Measurements from ENCODE around the gene ACOD1.
"Not testable (repeated sequence)": the region's sequence is repeated elsewhere in the genome, so short reads cannot be mapped to it uniquely, and the experiment has no call there.

The ACOD1 gene

GRCh38 chr13:76948149-76948548 is at the start of gene ACOD1:
ACOD1 (plus strand) TSS chr13:76948511; CDS start chr13:76948559, 48 bp downstream.
- DNase-seq: no peak

DNA sequence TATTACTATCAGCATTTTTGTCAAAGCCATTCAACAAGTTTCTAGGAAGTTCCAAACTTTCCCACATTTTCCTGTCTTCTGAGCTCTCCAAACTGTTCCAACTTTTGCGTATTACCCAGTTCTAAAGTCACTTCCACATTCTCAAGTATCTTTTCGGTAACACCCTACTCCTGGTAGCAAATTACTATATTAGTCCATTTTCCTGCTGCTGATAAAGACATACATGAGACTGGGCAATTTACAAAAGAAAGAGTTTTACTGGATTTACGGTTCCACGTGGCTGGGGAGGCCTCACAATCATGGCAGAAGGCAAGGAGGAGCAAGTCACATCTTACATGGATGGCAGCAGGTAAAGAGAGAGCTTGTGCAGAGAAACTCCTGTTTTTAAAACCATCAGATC is 49.2 kb upstream of the ACOD1 start:
- DNase-seq: not testable (repeated sequence)

GRCh38 chr13:76903544-76904162 is 44.7 kb upstream of the ACOD1 start:
- peak; percentile 76 for DNase-seq

- no peak for DNase-seq
Observed at GRCh38 chr13:76904507-76904906, 43.8 kb upstream of the ACOD1 start.

- no peak for DNase-seq
Observed at GRCh38 chr13:76912476-76912875, 35.8 kb upstream of the ACOD1 start.

DNA sequence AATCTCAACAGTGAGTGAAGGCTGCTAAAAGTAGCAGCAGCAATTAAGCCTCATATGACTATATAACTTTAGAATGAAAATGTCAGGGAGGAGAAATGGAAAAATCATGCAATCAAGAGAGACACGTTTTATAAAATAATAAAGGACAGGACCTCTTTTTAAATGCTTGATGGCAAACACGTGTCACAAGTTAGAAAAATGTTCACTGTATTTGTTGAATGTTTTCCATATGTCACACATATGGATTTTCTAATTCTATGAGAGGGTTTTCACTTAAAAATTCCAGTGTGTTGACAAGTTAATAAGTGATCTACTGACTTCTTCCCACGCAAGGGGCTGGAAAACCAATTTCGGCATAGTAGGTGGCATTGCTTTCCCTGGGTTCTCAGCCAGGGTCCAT is 34.4 kb upstream of the ACOD1 start:
- DNase-seq: no peak

- no peak for DNase-seq
Observed at GRCh38 chr13:76917095-76917494, 31.2 kb upstream of the ACOD1 start.

- not testable (repeated sequence) for DNase-seq
Observed at GRCh38 chr13:76917755-76918481, 30.4 kb upstream of the ACOD1 start.

- no peak for DNase-seq
Observed at GRCh38 chr13:76921516-76921915, 26.8 kb upstream of the ACOD1 start.

DNA sequence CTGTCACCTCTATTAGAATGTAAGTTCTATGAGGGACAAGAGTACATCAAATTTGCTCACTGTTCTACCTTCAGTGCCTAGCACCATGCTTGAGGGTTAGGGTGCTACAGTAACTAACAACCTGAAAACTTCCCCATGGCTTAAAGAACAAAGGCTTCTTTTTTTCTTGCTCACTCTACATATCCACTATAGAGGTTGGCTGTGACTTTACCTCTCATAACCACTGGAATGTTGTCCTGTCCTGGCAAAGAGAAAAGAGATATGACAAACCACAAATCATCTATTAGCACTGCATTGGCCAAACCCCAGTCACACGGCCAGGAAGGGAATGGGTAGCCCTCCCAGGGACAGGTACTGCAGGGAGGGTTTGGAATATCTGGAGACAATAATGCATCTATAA is 23.2 kb upstream of the ACOD1 start:
- DNase-seq: no peak

GRCh38 chr13:76927955-76928354 is 20.4 kb upstream of the ACOD1 start:
- no peak for DNase-seq

DNA sequence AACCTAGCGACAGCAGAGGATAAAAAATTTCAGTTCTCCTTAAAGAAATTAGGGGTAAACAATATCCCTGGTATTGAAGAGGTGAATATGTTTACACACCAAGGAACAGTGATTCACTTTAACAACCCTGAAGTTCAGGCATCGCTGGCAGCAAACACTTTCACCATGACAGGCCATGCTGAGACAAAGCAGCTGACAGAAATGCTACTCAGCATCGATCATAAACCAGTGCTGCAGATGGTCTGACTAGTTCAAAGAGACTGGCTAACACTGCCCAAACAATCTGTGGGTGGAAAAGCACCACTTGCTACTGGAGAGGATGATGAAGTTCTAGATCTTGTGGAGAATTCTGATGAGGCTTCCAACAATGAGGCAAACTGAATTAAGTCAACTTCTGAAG is 19.9 kb upstream of the ACOD1 start:
- DNase-seq: no peak

- no peak for DNase-seq
Observed at GRCh38 chr13:76929320-76929719, 19.0 kb upstream of the ACOD1 start.

- no peak for DNase-seq
Observed at GRCh38 chr13:76929851-76930374, 18.4 kb upstream of the ACOD1 start.

DNA sequence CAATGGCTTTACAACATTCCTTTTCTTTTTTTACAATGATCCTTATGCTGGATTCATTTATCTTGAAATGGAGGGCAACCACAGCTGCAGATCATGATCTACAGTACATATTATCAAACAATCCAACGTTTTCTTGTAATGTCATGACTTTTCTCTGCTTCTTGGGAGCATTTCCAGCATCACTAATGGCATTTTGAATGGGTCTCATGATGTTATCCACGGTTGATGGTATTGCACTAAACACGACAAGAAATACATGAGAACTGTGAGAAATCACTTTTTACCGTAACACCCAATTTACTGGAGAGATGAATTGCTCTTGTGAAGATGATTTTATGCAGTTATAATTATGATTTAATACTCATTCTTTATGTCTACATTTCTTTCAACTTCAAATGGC is 16.2 kb upstream of the ACOD1 start:
- DNase-seq: no peak

GRCh38 chr13:76934671-76935070 is 13.6 kb upstream of the ACOD1 start:
- DNase-seq: no peak

DNA sequence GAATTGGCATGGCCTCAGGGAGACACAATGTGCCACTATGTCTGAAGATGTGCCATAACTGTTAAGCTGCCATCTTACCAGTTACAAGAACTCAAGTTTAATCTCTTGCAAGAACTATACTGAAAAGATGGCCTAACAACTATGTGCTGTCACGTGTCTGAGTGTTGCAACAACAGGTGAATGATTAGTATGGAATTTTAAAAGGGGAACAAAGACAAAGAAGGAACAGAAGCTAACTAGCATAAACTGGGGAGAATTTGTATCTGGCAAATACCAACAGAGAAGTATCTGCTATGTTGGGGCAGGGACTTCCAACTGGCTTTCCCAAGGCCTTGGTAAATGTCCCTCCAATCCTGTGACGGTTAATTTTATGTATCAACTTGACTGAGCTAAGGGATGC is 11.5 kb upstream of the ACOD1 start:
- no peak for DNase-seq

DNA sequence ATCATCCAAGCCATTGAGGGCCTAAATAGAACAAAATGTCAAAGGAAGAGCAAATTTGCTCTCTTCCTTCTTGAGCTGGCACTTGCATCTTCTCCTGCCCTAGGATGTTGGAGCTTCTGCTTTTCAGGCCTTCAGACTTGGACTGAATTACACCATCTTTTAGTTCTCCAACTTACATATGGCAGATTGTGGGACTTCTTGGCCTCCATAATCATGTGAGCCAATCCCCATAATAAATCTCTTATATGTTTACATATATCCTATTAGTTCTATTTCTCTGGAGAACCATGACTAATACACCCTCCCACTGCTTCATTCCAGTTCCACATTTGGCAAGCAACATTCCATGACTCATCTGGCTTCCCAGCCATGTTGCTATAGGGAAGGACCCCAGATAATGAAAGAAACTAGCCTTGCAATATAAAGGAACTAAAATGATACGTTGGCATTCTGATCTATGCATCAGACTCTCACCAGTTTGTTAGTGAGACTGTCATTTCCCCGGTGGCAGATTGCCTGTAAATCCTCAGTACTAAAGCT is 11.0 kb upstream of the ACOD1 start:
- DNase-seq: no peak

- no peak for DNase-seq
Observed at GRCh38 chr13:76939215-76939614, 9.1 kb upstream of the ACOD1 start.

DNA sequence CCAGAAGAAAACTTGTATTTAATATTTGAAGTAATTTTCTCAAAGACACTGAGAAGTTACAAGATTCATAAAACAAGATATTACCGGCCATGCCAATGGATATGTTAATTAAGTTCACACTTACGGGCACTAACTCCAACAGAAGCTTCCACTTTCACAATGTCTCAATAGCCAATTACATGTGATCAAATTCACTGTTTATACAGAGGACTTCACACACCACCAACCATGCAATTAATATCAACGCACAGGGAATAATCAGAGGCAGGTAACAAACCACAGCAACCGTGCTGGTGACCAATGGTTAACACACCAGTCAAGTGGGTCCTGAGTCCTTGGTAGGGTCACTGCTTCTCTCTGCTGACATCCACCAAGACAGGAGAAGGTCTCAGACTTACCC is 5.9 kb upstream of the ACOD1 start:
- no peak for DNase-seq

GRCh38 chr13:76943646-76944045 is 4.7 kb upstream of the ACOD1 start:
- no peak for DNase-seq

DNA sequence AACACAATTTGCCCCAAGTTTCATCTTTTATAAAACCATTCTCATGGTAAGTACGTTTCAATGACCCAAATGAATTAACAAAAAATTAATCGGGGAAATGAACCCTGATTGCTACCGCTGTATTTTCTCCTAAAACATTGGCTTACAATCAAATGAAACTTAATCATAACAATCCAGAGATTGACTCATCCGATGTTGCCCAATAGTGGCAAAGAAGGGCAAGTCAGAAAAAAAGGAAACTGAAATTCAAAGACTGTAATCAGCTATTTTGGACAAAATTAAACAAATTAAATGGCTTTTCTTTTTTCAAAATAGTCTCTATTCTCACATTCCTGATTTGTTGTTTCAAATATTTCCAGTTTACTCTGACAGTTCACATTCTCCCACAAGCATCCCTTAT is 3.9 kb upstream of the ACOD1 start:
- no peak for DNase-seq

- no peak for DNase-seq
Observed at GRCh38 chr13:76950101-76950500, 1.8 kb downstream of the ACOD1 start.

DNA sequence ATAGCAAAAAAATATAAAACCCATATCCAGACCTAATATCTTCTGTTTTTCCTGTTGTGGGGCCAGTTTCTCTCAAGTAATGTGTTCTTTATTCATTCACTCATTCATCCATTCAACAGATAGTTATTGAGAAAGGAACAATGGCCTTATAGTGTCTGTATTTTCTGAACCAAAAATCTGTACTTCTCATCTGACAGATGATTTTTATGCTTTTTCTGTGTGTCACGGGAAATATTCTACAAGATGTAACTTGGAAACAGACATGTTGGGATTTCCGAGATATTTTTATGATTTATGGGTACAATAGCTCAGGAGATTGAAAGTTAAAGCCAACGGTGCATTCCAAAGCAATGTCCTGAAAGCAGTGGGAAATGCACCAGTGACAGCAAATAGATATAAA is 5.7 kb downstream of the ACOD1 start:
- no peak for DNase-seq
